Measurements from ENCODE around the gene CACTIN.
"Not testable (repeated sequence)": the region's sequence is repeated elsewhere in the genome, so short reads cannot be mapped to it uniquely, and the experiment has no call there.

CACTIN gene

DNA sequence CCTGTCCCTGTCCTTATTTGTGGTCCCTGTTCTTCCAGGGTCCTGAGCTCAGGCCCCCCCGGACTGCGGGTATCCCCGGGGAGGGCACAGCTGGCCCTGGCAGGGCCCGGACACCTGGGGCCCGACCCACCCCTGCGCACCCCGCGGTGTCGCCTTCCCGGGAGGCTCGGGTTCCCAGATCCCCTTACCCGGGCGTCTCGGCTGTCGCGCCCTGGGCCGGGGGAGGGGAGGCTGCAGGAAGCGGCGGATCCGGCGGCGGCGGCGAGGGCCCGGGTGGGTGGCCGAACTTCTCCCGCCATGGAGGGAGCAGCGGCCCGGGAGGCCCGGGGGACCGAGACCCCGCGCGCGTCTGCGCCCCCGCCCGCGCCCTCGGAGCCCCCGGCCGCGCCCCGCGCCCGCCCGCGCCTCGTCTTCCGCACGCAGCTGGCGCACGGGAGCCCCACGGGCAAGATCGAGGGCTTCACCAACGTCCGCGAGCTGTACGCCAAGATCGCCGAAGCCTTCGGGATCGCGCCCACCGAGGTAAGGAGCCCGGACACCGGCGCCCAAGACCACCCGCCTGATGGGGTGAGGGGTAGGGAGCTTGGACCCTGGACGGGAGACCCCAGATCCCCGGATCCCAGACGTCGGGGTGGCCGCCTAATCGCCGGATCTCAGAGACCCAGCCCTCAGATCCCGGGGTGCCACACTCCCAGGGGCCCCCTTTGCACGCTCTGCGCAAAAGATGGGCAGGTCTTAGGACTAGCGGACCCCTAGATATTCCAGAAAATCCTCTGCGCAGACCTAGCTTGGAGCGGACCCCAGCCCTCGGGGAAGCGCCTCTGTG lies 41.1 kb downstream of the CACTIN start, which contains the start of gene GIPC3:
Gene GIPC3 (plus strand): TSS at position 178 of the 826 bp plus-strand sequence. CDS start 120 bp downstream, at position 298.
- no peak for DNase-seq

DNA sequence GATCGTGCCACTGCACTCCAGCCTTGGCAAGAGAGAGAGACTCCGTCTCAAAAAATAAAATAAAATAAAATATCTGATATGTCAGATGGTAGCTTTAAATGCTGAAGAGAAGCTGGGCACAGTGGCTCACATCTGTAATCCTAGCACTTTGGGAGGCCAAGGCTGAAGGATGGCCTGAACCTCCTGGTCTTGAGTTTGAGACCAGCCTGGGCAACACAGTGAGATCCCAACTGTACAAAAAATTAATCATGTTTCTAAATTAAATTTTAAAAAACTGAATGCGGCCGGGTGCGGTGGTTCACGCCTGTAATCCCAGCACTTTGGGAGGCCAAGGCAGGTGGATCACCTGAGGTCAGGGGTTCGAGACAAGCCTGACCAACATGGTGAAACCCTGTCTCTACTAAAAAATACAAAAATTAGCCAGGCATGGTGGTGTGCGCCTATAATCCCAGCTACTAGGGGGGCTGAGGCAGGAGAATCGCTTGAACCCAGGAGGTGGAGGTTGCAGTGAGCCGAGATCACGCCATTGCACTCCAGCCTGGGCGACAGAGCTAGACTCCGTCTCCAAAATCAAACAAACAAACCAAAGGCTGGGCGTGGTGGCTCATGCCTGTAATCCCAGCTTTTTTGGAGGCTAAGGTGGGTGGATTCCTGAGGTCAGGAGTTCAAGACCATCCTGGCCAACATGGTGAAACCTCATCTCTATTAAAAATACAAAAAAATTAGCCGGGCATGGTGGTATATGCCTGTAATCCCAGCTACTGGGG lies 42.4 kb downstream of the CACTIN start:
- not testable (repeated sequence) for DNase-seq

DNA sequence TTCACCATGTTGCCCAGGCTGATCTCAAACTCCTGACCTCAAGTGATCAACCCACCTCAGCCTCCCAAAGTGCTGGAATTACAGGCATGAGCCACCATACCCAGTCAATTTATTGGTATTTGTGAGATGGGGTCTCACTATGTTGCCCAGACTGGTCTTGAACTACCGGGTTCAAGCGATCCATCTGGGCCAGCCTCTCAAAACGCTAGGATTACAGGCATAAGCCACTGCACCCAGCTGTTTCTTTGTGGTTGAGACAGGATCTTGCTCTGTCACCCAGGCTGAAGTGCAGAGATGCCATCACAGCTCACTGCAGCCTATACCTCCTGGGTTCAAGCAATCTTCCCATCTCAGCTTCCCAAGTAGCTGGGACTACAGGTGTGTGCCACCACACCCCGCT lies 44.8 kb downstream of the CACTIN start:
- not testable (repeated sequence) for DNase-seq

DNA sequence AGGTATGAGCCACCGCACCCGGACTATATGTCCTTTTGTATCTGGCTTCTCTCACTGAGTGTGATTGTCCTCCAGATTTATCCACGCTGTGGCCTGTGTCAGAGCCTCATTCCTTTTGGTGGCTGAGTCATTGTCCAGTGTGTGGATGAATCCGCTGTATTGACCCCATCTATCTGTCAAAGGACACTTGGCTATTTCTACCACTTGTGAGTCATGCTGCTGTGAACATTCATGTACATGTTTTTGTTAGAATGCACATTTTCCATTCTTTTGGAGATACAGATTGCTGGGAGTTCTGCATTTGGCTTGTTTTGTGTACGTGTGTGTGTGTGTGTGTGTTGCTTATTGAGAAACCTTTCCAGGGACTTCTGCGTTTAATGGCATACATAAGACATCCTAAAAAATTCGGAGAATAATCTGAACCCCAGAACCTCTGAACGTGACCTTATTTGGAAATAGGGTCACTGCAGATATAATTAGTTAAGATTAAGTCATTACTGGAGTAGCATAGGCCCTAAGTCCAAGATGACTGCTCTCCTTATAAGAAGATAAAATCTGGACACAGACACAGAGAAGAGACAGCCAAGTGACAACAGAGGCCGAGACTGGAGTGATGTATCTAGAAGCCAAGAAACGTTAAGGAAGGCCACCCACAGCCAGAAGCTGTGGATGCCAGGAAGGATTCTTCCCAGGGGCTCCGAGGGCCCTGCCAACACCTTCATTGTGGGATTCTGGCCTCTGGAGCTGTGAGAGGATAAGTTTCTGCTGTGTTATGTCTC lies 46.2 kb downstream of the CACTIN start:
- DNase-seq, result no peak

DNA sequence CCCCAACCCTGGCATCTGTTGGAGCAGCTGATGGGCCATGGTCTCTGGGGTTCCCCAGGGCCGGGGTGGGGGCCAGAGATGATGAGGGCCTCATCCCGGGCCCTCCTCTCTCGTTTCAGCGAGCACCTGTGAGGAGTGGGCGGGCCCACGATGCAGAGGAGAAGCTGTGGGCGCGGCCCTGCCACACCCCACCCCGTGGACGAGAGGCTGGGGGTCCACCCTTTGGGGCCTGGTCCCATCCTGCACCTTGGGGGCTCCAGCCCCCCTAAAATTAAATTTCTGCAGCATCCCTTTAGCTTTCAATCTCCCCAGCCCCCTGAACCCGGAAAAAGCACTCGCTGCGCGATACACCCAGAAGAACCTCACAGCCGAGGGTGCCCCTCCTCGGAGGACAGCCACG lies 48.2 kb downstream of the CACTIN start:
- DNase-seq, result no peak

DNA sequence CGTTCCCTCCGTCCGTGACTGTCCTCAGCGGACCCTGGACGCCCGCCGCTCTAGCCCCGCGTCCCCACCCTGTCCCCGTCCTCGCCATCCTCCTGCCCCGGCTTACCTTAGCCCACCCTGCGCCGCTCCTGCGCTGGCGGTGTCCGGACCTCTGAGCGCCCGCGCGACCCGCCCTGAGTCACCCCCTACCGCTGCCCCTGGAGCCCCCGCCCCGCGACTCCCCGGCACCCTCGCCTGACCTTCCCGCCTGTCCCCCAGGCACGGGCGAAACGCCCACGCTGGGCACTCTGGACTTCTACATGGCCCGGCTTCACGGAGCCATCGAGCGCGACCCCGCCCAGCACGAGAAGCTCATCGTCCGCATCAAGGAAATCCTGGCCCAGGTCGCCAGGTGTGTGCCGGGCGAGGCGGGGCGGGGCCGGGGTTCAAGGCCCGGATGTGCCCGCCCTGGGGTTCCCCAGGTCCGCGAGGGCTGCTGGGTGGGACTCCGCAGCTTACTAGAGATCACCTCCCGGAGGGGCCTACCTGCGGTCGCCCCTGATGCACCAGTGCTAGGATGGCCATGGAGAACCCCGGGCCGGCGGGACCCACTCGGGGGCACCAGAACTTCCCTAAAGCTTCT lies 48.8 kb downstream of the CACTIN start:
- DNase-seq, result no peak

DNA sequence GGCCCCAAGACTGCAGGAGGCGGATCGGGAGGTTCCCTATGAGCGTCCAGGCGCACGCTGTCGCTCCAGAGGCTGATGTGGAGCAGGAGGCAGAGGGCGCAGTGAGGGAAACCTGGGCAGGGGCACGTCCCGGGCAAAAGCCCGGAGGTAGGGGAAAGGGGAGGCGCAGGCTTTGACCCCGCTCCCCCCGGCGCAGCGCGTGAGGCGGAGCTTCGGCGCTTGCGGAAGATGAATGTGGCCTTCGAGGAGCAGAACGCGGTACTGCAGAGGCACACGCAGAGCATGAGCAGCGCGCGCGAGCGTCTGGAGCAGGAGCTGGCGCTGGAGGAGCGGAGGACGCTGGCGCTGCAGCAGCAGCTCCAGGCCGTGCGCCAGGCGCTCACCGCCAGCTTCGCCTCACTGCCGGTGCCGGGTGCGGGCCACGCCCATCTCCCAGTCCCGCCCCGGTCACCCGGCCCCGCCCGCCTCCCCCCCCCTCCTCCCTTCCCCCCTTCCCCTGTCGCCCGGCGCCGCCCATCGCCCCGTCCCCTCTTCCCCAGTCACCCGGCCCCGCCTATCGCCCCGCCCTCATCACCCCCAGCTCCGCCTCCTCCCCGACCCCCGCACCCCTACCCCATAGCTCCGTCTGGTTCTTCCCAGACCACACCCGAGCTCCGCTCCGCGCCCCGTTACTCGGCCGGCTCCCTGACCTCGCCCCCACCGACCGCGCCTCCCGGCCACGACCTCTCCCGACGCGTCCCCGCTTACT lies 49.7 kb downstream of the CACTIN start:
- no peak for DNase-seq

DNA sequence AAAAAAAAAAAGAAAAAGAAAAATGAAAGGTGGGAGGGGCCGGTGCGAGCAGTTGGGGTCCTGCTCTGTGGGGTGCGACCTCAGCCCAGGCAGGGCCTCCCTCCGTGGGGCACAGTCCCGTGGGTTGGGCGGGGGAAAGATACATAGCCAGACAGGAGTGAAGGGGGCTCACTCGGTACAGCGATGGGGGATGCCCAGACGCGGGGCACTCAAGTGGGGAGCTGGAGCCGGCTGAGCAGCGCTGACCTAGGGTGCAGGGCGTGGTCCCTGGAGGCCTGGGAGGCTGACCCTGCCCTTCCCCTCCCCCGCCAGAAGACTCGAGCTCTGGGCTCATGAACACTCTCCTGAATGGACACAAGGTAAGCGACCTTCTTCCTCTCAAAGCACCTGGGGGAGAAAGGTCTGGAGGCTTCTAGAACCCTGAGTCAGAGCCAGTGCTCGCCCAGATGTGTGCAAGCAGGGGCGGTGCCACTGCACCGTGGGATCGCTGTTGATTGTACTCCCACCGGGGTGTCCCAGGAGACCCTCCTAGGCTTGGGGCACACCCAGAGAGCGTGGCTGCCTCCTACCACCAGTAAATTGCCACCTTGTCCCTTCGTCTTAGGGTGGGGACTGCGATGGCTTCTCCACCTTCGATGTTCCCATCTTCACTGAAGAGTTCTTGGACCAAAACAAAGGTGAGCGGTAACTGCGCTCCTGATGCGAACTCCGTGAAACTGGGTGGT lies 50.5 kb downstream of the CACTIN start:
- DNase-seq, result no peak

DNA sequence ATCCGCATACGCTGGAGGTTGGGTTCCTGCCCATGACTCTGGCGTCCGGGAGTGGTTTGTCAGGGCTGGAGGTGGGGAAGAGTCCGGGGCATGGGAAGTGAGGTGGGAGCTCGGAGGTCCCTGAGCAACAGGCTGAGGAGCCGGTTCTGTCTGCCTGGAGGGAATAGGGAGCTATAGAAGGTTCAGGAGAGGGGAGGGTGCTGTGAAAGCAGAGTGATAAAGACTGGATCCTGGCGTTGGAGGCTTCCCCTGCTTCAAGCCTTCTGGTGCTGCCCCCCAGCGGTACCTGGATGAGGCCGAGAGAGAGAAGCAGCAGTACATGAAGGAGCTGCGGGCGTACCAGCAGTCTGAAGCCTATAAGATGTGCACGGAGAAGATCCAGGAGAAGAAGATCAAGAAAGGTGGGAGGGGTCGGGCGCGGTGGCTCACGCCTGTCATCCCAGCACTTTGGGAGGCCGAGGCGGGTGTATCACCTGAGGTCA lies 51.3 kb downstream of the CACTIN start:
- DNase-seq, result no peak

DNA sequence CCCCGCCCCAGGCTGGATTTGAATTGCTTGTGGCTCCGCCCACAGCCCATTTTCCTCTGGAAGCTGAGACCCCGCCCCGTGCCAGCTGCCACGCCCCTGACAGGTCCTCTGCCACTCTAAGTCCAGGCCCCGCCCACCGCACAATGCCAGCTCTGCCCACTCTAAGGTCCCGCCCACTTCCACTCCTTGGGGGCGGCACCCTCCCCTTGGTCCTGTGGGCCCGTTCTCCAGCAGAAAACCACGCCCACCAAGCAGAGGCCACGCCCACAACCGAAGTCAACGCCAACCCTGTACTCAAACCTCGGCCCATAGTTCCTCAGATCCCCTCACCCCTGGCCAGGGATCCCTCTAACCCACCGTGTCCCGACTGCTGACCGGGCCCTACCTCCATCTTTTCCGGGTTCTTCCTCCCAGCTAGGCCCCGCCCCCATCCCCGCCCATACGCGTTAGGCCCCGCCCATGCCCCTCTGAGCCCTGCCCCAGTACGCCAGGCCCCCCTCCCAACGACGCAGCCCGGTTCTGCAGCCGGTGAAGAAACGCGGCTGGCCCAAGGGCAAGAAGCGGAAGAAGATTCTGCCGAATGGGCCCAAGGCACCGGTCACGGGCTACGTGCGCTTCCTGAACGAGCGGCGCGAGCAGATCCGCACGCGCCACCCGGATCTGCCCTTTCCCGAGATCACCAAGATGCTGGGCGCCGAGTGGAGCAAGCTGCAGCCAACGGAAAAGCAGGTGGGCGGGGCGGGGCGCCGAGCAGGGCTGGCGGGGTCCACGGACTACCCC lies 52.5 kb downstream of the CACTIN start:
- DNase-seq, result peak; percentile 91

DNA sequence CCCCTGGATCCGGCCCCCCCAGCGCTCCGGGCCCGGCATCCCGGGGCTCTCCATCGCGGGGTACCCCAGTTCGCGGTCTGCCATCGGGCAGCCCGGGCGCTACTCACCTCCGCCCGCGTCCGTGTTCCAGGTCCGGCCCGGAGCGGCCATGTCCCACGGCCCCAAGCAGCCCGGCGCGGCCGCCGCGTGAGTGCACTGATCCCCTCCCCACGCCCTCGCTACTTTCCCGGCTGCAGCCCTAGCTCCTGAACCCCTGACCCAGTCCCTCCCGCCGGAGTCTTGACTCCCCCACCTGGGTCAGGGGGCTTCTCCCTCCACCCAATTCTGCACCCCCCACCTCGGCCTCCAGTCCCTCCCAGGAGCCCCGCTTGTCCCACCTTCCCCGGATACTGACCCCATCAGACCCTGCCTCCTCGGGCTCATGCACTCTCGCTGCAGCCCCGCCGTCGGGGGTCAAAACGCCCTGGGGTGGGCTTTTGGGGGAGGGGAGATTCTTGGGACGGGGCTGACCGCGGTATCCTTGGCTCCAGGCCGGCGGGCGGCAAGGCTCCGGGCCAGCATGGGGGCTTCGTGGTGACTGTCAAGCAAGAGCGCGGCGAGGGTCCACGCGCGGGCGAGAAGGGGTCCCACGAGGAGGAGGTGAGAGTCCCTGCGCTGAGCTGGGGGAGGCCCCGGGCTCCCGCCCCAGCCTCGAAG lies 53.3 kb downstream of the CACTIN start:
- DNase-seq, result no peak

DNA sequence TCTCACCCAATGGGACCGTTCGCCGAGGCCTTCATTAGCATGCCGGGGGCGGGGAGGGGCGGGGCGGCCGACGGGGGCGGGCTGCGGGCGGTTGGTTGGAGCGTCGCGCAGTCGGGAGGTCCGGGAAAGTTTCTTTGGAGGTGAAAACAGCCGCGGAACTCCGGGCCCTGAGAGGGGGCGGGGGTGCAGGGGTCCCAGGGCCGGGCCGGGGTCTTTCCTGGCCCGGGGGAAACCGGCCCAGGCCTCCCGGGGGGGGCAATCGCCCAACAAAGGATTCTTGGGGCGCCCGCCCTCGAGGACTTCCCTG lies 53.8 kb downstream of the CACTIN start, which contains the start of gene HMG20B:
Gene HMG20B (plus strand): TSS at position 90 of the 307 bp plus-strand sequence. CDS start 366 bp downstream, outside the sequence.
- no peak for DNase-seq

DNA sequence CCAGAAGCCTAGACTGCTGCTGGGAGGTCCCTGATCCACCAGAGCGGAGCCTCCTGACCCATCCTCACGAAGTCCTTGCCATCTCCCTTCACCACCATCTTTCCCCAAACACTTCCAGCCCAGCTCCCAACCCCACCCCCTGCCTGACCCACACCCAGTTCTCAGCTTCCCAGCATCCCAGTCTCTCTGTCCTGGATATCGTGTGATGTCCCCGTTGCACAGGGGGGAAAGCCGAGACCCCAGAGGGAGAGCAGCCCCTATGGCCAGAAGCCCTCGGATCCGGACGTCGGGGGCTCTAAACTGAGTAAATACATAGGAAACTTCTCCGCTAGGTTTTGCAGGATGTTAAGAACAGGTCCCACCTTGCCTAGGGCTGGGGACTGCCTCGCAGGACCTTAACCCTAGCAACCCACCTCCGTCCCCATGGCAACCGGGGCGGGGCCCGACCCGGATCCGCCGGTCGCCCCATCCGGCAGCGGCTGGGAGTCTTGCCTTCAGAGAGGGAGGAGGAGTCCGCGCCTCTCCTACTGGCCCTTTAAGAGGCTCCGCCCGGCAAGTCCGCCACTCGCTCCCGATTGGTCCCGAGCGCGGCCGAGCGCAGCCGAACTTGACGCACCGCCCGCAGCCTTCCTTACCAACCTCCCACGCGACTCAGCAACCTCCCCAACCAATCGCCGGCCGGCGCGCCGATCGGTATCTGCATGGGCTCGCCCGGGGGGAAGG lies 54.3 kb downstream of the CACTIN start:
- DNase-seq, result peak; percentile 99

DNA sequence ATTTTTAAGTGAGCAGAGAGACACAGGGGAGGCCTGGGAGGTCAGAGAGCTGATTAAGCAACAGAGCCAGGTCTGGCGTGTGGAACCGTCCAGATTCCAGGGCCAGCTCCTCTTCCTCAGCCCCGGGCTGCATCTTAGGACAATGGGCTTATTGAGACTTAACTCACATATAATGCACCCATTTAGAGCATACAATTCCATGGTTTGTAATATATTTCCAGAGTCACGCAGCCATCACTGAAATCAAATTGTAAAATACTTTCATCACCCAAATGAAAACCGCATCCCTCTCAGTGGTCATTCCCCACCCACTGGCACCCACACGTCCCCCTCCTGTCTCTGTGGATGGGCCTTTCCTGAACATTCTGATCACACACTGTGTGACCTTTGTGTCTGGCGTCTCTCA lies 56.0 kb downstream of the CACTIN start:
- DNase-seq, result no peak

DNA sequence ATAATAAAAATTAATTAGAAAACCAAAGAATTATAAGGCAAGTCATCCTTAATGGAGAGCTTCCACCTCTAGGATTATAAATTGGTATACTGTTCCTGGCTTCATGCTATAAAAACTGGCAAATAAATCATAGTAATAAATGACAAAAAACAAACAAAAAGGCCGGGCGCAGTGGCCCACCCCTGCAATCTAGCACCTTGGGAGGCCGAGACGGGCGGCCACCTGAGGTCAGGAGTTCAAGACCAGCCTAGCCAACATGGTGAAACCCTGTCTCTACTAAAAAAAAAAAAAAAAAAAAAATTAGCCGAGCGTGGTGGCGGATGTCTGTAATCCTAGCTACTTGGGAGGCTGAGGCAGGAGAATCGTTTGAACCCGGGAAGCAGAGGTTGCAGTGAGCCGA lies 56.5 kb downstream of the CACTIN start:
- not testable (repeated sequence) for DNase-seq

DNA sequence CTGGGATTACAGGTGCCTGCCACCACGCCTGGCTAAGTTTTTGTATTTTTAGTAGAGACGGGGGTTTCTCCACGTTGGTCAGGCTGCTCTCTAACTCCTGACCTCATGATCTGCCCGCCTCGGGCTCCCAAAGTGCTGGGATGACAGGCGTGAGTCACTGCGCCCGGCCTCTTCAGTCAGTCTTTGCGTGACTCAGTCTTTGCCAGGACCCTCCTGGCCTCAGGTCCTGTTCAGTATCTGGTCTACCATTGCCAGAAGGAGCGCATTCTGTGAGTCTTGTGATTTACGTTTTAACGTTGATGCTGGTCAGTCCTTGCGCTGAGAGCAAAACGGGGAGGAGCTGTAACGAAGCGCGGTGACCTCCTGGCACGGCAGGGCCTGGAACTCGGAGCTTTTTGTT lies 61.5 kb downstream of the CACTIN start:
- DNase-seq, result no peak

DNA sequence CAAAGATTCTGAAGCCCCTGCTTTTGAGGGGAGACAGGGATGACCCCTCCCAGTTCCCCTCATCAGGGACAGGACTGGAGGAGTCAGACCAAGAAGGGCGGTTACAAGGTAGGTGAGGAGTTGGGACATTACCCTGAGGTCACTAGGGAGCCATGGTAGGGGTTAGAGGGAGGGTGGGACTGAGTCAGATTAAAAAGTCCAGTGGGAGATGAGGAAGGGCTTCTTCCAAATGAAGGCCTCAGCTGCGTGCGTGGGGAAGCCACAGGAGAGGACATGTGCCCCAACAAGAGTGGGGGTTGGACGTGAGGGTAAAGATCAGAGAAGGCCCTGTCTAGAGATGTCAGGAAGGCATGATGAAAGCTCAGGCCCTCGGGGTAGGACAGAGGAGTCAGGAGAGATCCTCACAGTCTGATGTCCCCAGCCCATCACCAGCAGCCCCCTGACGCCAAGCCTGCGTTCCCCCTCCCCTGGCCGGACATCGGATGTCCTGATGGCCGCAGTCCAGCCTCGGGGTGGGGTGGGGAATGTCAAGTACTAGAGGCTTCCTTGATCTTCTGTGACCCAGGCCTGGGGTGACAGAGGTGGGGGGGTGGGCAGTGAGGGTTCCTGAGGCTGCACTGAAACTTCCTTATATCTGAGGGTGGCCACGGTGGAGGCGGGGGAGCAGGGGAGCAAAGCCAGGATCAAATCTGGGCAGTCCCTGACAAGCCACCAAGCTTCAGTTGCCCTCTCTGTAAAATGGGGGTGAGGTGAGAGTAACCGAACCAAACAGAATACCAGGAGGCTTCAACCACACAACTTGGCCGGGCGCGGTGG lies 62.7 kb downstream of the CACTIN start:
- no peak for DNase-seq
